ENCODE results near the gene HGD. TPM values are rescaled to one million over a fixed set of nuclear protein-coding genes. Genes with fewer than 3 reads are reported as not detected.

HGD gene
- total RNA-seq, 4 donors from 2014 or later: 0.68 to 2.0 TPM; not detected in 2

DNA sequence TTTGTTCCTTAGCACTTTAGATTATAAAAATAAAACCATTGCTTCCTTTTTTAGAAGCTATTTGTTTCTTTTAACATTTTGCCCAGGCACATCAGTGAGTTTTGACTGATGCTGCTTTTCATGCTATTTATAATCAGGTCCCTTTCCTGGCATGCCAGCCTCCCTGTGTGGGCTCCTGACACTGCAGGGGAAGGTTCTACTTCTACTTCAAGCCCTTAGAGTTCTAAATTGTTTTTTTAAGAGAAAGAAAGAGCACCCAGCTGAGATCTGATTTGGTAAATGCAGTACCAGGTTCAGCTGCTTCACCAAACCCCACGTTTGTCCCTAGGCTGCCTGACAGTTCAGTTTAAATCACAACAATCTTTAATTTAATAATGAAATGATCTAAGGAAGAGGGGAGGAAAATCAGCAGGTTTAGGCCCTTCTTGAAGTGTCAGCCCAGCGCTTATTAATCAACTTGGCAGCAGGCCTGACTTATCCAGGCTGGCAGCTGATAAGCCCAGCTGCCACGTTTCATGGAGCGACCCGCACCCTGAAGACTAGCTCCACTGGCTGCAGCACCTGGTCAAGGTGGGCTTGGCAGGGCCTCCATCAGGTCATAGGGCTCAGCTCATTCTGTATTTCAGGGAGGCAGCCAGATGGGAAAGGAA lies 29.0 kb downstream of the HGD start:
- TF ChIP-seq, protein P1, sequence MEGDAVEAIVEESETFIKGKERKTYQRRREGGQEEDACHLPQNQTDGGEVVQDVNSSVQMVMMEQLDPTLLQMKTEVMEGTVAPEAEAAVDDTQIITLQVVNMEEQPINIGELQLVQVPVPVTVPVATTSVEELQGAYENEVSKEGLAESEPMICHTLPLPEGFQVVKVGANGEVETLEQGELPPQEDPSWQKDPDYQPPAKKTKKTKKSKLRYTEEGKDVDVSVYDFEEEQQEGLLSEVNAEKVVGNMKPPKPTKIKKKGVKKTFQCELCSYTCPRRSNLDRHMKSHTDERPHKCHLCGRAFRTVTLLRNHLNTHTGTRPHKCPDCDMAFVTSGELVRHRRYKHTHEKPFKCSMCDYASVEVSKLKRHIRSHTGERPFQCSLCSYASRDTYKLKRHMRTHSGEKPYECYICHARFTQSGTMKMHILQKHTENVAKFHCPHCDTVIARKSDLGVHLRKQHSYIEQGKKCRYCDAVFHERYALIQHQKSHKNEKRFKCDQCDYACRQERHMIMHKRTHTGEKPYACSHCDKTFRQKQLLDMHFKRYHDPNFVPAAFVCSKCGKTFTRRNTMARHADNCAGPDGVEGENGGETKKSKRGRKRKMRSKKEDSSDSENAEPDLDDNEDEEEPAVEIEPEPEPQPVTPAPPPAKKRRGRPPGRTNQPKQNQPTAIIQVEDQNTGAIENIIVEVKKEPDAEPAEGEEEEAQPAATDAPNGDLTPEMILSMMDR (IDR thresholded peaks at IDR 0.05; ENCODE audit: low read depth): no peak

DNA sequence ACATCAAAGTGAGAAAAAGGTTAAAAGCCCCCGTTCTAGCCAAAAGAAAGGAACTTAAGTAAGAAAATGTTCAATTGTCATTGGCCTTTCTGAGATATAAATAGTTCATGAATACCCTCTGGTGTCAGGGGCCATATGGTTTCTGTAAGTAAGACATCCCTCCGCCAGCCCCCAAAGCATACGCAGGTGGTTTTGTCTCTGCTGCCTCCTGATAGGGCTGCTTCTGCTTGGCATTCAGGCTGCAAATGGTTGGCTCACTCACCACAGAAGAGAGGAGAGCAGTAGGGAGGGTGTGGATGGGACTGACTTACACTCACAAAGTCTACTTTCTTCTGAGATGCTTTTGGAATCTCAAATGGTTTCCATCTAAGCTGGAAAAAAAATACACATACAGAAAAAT lies 29.8 kb downstream of the HGD start:
- TF ChIP-seq, protein P1 (IDR thresholded peaks at IDR 0.05; ENCODE audit: low read depth): no peak

GRCh38 chr3:120650311-120650710 lies 31.7 kb downstream of the HGD start:
- TF ChIP-seq, protein P1 (IDR thresholded peaks at IDR 0.05; ENCODE audit: low read depth): no peak

DNA sequence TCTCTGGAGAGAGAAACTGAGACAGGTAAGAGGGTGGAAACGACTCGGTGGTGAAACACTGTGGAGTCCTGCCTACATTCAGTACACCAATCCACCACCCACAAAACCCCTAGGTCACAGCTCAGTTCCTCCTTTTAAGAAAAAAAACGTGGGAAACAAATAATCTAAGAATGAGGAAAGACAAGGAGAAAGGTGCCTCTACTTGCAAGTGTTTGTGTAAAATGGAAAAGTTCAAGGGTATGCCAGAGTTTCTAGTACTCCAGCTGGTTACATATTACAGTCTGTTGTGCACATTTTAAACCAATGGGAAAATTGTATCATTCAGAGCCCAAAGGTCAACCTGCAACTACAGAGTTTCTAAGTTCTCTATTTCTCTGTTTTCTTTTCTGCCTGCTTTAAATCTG lies 32.2 kb downstream of the HGD start:
- TF ChIP-seq, protein P1 (IDR thresholded peaks at IDR 0.05; ENCODE audit: low read depth): no peak

- TF ChIP-seq, protein P1 (IDR thresholded peaks at IDR 0.05; ENCODE audit: low read depth): no peak
Measured at GRCh38 chr3:120648290-120648689, 33.7 kb downstream of the HGD start.

GRCh38 chr3:120646771-120647432 lies 35.1 kb downstream of the HGD start:
- TF ChIP-seq, protein P1 (IDR thresholded peaks at IDR 0.05; ENCODE audit: low read depth): no peak

DNA sequence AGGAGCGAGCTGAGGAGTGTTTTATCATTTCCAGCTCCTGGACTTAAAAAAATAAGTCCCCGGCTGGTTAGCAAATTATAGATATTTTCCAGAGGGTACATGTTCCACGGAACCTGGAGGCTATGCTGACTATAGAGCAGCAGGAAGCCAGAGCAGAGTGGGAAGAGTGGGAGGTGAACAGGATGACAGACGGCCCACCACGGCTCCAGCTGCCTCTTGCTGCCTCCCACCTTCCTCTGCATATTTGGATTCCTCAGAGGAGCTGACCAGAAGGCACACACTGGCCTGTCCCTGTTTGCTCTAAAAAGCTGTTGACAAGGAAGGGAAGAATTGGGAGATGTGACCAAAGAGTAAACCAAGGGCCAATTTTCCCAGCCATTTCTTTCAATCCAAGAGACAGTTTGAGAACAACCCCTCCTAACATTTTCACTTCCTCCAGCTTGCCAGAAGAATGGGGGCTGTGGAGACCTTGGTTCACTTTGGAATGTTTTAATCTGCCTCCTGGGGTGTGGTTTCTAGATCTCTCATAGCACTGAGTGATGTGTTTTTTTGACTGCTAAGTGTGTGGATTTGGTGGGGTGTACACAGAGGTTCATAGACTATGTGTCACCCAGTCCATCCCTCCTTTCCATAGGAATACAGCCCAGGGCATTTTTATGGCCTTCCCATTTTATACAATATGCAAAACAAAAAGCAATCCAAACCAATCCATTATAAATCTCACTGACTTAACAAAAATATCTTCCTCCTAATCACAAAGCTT lies 36.8 kb downstream of the HGD start:
- TF ChIP-seq, protein P1 (IDR thresholded peaks at IDR 0.05; ENCODE audit: low read depth): no peak
